ENCODE results near the gene DNAH9. TPM values are rescaled to one million over a fixed set of nuclear protein-coding genes. Genes with fewer than 3 reads are reported as not detected.

The DNAH9 gene
- total RNA-seq (2022) = not detected in 2 replicates
- percentile 2 among the genes with signal in this experiment for Bru-seq, nascent RNA
- BruChase-seq, experiment 1, labeled RNA remaining after a 2-hour chase = percentile 2 among the genes with signal in this experiment
- percentile 1 among the genes with signal in this experiment for BruChase-seq, experiment 2, labeled RNA remaining after a 6-hour chase
- long read RNA-seq = 0 reads

GRCh38 chr17:11598274-11599221, at the start of gene DNAH9:
DNAH9 (plus strand) TSS chr17:11598470; CDS start chr17:11598499, 29 bp downstream.
- peak within 1 kb of the TSS; percentile 58 for H3K4me3 Mint-ChIP-seq (ENCODE audit: unreplicated experiment)
- no TSS peak for BruUV-seq (replicated peaks)

GRCh38 chr17:11550431-11550830, 47.8 kb upstream of the DNAH9 start:
- CTCF ChIA-PET = no interaction called here
- Histone ChIP-seq H3K4me3 (ENCODE audit: low read depth, low read length) (no peak overlapping the region), H3K27me3 (replicated peaks; ENCODE audit: control insufficient read depth, insufficient read depth, low read length) (no peaks in the 10 kb centered on the region), H3K4me1 (no peaks in the 10 kb centered on the region), H3K36me3 (ENCODE audit: control insufficient read depth, insufficient read depth, low read length) (no peaks in the 10 kb centered on the region), H3K9me3 (no peaks in the 10 kb centered on the region)
- TF ChIP-seq, protein P1, sequence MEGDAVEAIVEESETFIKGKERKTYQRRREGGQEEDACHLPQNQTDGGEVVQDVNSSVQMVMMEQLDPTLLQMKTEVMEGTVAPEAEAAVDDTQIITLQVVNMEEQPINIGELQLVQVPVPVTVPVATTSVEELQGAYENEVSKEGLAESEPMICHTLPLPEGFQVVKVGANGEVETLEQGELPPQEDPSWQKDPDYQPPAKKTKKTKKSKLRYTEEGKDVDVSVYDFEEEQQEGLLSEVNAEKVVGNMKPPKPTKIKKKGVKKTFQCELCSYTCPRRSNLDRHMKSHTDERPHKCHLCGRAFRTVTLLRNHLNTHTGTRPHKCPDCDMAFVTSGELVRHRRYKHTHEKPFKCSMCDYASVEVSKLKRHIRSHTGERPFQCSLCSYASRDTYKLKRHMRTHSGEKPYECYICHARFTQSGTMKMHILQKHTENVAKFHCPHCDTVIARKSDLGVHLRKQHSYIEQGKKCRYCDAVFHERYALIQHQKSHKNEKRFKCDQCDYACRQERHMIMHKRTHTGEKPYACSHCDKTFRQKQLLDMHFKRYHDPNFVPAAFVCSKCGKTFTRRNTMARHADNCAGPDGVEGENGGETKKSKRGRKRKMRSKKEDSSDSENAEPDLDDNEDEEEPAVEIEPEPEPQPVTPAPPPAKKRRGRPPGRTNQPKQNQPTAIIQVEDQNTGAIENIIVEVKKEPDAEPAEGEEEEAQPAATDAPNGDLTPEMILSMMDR (IDR thresholded peaks at IDR 0.05; ENCODE audit: insufficient read depth in 1 of 2, low read depth in 1 of 2, low read length in 1 of 2, severe bottlenecking in 1 of 2, unreplicated experiment in 1 of 2) = no peak
- Mint-ChIP-seq H3K9me3 (ENCODE audit: unreplicated experiment) (no peaks in the 10 kb centered on the region), H3K27ac (ENCODE audit: unreplicated experiment) (no peak overlapping the region), H3K36me3 (ENCODE audit: insufficient read depth, unreplicated experiment) (peaks cover 6% of the 10 kb centered on the region), H3K27me3 (ENCODE audit: insufficient read depth, unreplicated experiment) (no peaks in the 10 kb centered on the region), H3K4me1 (ENCODE audit: low read depth, unreplicated experiment) (no peaks in the 10 kb centered on the region), H3K4me3 (ENCODE audit: unreplicated experiment) (no peak overlapping the region)
- BruUV-seq (replicated peaks) = no TSS peak
- POLR2A ChIA-PET = no interaction called here
- no peak for DNase-seq
- intact Hi-C loops (cut with micrococcal nuclease; ENCODE audit: unreplicated experiment) = no loop called here

More at GRCh38 chr17:11598274-11599221, at the start of gene DNAH9:
- Mint-ChIP-seq H3K27ac (ENCODE audit: unreplicated experiment) (no peak within 1 kb of the TSS), H3K9me3 (ENCODE audit: unreplicated experiment) (no peaks in the 10 kb centered on the region), H3K27me3 (ENCODE audit: insufficient read depth, unreplicated experiment) (peaks cover 6% of the 10 kb centered on the region), H3K4me1 (ENCODE audit: low read depth, unreplicated experiment) (no peaks in the 10 kb centered on the region), H3K36me3 (ENCODE audit: insufficient read depth, unreplicated experiment) (no peaks in the 10 kb centered on the region)
- DNase-seq = peak; percentile 79 to 85
- ChIA-PET POLR2A (no interaction called here), CTCF (no interaction called here)
- TF ChIP-seq, protein P1 (IDR thresholded peaks at IDR 0.05; ENCODE audit: insufficient read depth in 1 of 2, low read depth in 1 of 2, low read length in 1 of 2, severe bottlenecking in 1 of 2, unreplicated experiment in 1 of 2) = no peak
- Histone ChIP-seq H3K36me3 (ENCODE audit: control insufficient read depth, insufficient read depth, low read length) (no peaks in the 10 kb centered on the region), H3K27me3 (replicated peaks; ENCODE audit: control insufficient read depth, insufficient read depth, low read length) (no peaks in the 10 kb centered on the region), H3K4me3 (ENCODE audit: low read depth, low read length) (peak within 1 kb of the TSS; percentile 24), H3K4me1 (no peaks in the 10 kb centered on the region), H3K9me3 (no peaks in the 10 kb centered on the region)
- intact Hi-C loops (cut with micrococcal nuclease; ENCODE audit: unreplicated experiment) = no loop called here

- ChIA-PET CTCF (no interaction called here), POLR2A (no interaction called here)
- Mint-ChIP-seq H3K4me3 (ENCODE audit: unreplicated experiment) (no peak overlapping the region), H3K4me1 (ENCODE audit: low read depth, unreplicated experiment) (no peaks in the 10 kb centered on the region), H3K36me3 (ENCODE audit: insufficient read depth, unreplicated experiment) (peaks cover 6% of the 10 kb centered on the region), H3K9me3 (ENCODE audit: unreplicated experiment) (no peaks in the 10 kb centered on the region), H3K27me3 (ENCODE audit: insufficient read depth, unreplicated experiment) (no peaks in the 10 kb centered on the region), H3K27ac (ENCODE audit: unreplicated experiment) (no peak overlapping the region)
- H3K36me3 ChIP-seq (ENCODE audit: control insufficient read depth, insufficient read depth, low read length) = no peaks in the 10 kb centered on the region
- H3K27me3 ChIP-seq (replicated peaks; ENCODE audit: control insufficient read depth, insufficient read depth, low read length) = no peaks in the 10 kb centered on the region
- BruUV-seq (replicated peaks) = no TSS peak
- intact Hi-C loops (cut with micrococcal nuclease; ENCODE audit: unreplicated experiment) = no loop called here
- H3K4me3 ChIP-seq (ENCODE audit: low read depth, low read length) = no peak overlapping the region
- no peaks in the 10 kb centered on the region for H3K4me1 ChIP-seq
- TF ChIP-seq, protein P1 (IDR thresholded peaks at IDR 0.05; ENCODE audit: insufficient read depth in 1 of 2, low read depth in 1 of 2, low read length in 1 of 2, severe bottlenecking in 1 of 2, unreplicated experiment in 1 of 2) = no peak
- no peak for DNase-seq
- no peaks in the 10 kb centered on the region for H3K9me3 ChIP-seq
Measured at GRCh38 chr17:11551442-11551841, 46.8 kb upstream of the DNAH9 start.
